Activated T-cell treated with anti-CD3 and anti-CD28 coated beads for 4 hours (primary cell): ENCODE data around the gene PFKFB3.
"Not testable (repeated sequence)": the region's sequence is repeated elsewhere in the genome, so short reads cannot be mapped to it uniquely, and the experiment has no call there.

Source experiments
- DNase-seq: peaks from one replicate; pipeline ENCODE4 v3.0.0-alpha.2; 2020

PFKFB3 gene

GRCh38 chr10:6275022-6275997, 72.6 kb downstream of the PFKFB3 start:
- DNase-seq = peak; percentile 75

GRCh38 chr10:6276356-6276755, 73.6 kb downstream of the PFKFB3 start:
- no peak for DNase-seq

GRCh38 chr10:6278519-6279120, 75.9 kb downstream of the PFKFB3 start:
- no peak for DNase-seq

GRCh38 chr10:6279540-6280267, 77.0 kb downstream of the PFKFB3 start:
- DNase-seq = no peak

GRCh38 chr10:6280291-6280690, 77.6 kb downstream of the PFKFB3 start:
- DNase-seq = no peak

- no peak for DNase-seq
Measured at GRCh38 chr10:6282454-6282958, 79.8 kb downstream of the PFKFB3 start.

GRCh38 chr10:6283655-6284054, 80.9 kb downstream of the PFKFB3 start:
- DNase-seq = no peak

GRCh38 chr10:6290621-6291020, 87.9 kb downstream of the PFKFB3 start:
- not testable (repeated sequence) for DNase-seq

GRCh38 chr10:6292741-6293151, 90.0 kb downstream of the PFKFB3 start:
- DNase-seq = no peak

GRCh38 chr10:6296425-6296824, 93.7 kb downstream of the PFKFB3 start:
- not testable (repeated sequence) for DNase-seq

GRCh38 chr10:6296828-6297251, 94.1 kb downstream of the PFKFB3 start:
- no peak for DNase-seq

- no peak for DNase-seq
Measured at GRCh38 chr10:6297522-6297921, 94.8 kb downstream of the PFKFB3 start.

GRCh38 chr10:6297951-6298381, 95.2 kb downstream of the PFKFB3 start:
- DNase-seq = no peak

GRCh38 chr10:6298428-6298827, 95.7 kb downstream of the PFKFB3 start:
- DNase-seq = no peak

- no peak for DNase-seq
Measured at GRCh38 chr10:6299234-6299633, 96.5 kb downstream of the PFKFB3 start.

- no peak for DNase-seq
Measured at GRCh38 chr10:6299743-6300105, 97.0 kb downstream of the PFKFB3 start.

- DNase-seq = no peak
Measured at GRCh38 chr10:6300106-6300783, 97.5 kb downstream of the PFKFB3 start.

GRCh38 chr10:6300784-6301460, 98.2 kb downstream of the PFKFB3 start:
- no peak for DNase-seq

GRCh38 chr10:6301488-6302075, 98.8 kb downstream of the PFKFB3 start:
- no peak for DNase-seq
